GM19372 (cell line): ENCODE measurements around the gene PLCL1.
A peak's percentile ranks its signal among the peaks of the same experiment; 100 is the strongest.
"Not testable (repeated sequence)": the region's sequence is repeated elsewhere in the genome, so short reads cannot be mapped to it uniquely, and the experiment has no call there.

Experiments
- ATAC-seq: cut with Tn5 transposase; IDR thresholded peaks from one replicate; pipeline ENCODE4 v1.9.1; 2021; ENCODE audit warnings: mild to moderate bottlenecking, low read depth, moderate library complexity; ENCODE audit not compliant: unreplicated experiment

PLCL1 gene

DNA sequence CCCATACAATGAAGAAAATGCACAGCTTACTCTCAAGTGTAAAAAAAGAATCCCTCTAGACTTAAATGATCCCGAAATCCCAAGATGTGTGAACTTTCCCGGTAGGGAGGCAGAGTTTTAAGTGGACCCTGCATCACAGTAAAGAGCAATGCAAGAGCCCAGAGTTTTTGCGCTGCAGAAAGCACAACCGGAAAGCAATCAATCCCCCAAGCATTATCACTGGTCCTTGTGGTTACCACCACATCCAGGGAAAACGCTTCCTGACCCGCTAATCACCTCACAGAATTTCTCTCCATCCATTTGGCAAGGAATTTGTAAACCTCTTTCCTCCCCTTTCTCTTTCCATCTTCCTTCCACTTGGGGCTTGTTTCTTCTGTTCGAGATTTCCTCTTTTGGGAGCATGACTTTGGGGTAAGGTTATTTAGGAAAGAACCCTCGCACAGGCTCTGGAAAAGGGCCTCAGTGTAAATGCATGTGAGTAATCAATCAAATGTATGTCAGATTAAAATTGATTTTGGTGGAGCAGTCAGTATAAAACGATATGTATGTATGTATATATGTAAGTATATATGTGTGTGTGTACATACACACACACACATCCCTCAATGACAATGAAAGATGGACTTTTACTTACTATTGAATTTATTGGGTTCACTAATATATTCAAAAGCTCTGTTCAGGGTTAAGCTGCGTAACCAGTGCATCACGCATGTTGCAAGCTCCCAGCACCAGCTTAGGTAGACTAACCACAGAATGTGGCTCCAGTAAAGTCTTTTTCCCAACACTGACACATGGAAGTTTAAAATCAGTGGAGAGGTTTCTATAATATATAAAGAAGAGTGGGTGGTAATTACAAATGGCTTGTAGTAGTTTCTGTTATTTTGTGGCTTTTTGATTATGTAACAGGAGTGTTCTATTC, 1.6 kb downstream of the PLCL1 start:
- ATAC-seq: no peak

DNA sequence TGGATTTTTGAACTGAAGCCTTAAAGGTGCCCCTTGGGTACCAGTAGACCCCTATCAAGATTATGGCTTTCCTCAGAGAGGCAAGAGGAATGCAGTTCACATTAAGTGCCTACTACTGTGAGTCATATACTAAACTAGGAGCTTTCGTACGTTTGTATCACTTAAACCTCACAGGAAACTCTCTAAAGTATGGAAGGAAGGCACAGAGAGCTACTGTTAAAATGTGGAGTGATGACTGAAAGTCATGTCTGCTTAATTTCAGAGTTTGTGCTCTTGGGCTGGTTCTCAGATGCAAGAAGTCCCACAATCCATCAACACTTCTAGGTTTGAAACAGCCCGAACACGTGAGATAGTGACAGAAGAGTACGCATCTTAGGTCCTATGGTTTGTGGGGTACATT, 4.7 kb downstream of the PLCL1 start:
- no peak for ATAC-seq

DNA sequence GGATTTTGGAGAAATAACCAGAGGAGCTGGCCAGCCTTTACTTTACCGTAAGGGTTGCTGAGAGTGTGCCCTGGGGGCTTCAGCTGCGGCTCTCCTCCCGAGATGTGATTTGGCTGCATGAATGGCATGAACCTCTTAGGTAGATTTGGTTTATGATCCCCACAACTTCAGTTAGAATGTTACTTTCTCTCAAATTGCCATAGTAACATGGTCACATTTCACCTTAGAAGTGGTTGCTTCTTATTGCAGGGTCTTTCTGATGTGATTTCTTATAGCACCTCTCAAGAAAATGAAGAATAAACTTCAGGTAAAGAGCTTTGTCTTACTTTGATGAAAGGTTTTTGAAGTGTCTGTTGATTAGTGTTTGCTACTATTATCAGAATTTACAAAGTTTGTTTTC, 5.6 kb downstream of the PLCL1 start:
- no peak for ATAC-seq

DNA sequence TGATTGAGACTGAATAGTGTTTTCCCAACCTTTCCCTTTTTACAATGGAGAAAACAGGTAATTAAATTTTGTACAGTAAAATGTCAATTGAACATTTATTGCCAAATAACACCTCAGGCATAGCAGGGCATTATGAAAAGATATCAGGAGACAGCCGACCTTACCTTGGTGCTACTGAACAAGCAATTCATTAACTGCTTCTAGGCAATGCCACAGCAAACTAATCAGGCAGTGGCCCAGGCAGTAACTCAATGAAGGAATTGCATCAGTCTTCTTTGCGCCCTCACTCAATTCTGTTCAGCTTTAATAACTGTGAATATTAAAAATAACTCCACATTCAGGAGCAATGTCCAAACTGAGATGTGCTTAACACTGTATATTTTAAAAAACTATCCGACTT, 6.1 kb downstream of the PLCL1 start:
- no peak for ATAC-seq

DNA sequence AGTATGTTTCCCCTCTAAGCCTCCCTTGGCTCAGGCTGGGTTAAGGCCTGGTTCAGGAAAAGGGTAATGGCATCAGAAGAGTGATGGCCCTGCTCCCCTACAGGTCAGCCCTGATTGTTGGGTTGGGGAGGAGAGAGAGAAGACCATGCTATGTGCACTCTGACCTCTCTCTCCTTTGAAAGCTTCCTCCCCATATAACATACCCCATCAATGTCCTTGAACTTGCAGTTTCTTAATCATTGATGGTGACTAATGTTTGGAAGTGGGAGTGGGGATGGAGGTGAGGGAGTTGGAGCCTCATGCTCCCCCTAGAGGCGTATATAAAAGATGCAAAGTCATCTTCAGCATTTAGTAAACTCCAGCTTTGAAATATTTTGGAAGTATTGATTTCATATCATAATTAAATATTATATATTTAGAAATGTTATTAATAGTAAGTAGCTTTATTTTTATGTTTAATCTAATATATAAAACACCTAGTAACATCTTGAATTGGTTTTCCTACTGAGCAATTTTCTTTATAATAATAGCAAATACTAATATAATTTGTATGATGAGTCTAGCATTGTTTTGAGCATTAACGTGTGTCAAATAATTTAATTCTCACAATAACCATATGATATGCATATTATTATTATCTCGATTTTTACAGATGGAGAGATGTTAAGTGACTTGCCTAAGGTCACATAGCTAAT, 8.8 kb downstream of the PLCL1 start:
- ATAC-seq: no peak

DNA sequence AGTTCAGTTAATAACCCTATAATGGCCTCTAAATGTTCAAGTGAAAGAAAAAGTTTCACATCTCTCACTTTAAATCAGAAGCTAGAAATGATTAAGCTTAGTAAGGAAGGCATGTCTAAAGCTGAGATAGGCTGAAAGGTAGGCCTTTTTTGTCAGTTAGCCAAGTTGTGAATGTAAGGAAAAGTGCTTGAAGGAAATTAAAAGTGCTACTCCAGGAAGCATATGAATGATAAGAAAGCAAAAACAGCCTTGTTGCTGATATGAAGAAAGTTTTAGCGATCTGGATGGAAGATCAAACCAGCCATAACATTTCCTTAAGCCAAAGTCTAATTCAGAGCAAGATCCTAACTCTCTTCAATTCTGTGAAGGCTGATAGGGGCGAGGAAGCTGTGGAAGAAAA, 10.1 kb downstream of the PLCL1 start:
- ATAC-seq: no peak

DNA sequence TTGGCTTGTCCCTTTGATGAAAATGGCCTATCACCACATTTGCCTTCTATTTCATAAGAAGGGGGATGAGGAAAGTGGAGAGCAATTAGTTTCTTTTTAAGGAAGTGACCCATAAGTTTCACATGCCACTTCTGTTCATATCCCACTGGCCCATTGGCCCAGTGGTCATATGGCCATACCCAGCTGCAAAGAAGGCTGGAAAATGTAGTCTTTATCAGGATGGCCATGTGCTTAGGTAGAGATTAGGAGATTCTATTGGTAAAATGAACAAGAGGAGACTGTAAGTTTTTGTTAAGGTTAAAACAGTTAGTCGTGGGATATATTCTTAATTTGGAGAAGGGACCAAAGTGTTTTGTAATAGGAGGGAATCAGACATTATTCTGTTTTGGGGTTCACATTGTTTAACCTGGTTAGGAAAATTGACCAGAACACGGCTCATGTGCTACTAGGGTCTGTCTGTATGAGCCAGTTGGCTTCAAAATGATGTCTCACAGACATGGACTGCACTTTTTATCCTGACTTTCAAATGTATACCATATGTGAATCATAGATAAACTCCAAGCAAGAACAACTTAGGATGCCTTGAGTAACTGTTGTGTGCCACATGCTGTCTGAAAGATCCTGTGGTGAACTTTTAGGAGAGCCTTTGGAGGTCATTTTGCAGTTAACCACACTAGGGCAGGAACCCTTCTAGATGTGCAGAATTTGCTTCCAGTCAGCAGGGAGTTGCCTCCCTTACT, 17.3 kb downstream of the PLCL1 start:
- no peak for ATAC-seq

DNA sequence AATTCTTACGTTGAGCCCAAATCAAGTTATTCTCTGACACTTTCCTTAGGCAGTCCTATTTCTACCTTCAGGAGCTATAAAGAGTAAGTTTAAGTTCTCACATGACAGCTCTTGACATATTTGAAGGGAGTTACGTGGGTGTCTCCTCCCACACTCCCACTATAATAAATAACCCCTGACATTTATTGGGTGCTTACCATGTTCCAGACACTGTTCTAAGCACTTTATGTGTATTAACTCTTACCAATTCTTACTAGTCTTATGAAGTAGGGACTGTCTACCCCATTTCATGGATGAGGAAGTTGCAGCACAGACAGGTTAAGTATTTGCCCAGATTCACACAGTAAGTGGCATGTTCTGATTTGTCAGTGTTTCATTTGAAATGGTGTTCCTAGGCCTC, 17.9 kb downstream of the PLCL1 start:
- ATAC-seq: no peak

DNA sequence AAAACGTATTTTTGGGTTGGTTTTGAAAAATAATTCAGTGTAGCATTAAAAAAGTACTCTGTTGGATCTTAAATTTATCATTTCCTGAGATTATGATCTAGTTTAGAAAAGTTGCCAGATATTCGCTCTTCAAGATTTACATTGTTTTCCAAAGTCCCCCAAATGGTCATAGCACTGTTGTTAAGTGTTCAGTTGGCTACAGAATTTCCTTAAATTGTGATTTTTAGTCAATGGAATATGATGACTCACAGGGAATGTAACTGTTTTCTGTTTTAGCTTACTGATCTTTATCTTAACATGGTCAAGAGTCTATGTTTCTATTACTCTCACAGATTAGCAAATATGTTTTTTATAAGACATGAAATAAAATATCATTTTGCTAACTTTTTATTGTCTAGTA, 23.2 kb downstream of the PLCL1 start:
- ATAC-seq: no peak

DNA sequence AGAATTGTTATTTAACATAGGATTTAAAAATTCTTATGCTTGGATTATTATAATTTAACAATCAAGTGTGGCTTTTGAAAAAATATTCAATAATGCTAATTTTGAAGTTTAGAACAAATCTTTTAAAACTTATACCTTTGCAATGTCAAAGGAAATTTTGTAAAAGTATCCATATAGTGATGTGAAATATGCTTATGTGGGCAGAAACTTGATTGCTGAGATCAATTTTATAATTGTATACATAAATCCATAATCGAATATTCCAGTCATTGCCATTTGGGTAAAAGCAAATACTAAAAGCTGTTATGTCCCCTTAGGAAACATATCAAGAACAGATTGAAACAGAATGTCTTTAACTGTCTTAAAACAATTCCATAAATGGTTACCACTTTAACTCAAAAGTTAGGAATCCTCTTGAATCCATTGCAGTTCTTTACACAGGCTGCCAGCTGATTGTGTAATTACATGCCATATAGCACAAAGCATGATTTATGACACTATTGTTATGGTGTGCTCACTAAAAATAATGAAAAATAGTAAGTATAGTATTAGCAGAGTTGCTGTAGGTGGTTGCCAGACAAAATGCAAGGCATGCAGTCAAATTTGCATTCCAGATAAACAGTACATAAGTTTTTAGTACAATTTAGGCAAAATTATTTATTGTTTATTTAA, 24.2 kb downstream of the PLCL1 start:
- no peak for ATAC-seq

DNA sequence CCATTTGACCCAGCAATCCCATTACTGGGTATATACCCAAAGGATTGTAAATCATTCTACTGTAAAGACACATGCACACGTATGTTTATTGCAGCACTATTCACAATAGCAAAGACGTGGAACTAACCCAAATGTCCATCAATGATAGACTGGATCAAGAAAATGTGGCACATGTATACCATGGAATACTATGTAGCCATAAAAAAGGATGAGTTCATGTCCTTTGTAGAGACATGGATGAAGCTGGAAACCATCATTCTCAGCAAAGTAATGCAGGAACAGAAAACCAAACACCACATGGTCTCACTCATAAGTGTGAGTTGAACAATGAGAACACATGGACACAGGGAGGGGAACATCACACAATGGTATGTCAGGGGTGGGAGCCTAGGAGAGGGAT, 30.4 kb downstream of the PLCL1 start:
- ATAC-seq: not testable (repeated sequence)

DNA sequence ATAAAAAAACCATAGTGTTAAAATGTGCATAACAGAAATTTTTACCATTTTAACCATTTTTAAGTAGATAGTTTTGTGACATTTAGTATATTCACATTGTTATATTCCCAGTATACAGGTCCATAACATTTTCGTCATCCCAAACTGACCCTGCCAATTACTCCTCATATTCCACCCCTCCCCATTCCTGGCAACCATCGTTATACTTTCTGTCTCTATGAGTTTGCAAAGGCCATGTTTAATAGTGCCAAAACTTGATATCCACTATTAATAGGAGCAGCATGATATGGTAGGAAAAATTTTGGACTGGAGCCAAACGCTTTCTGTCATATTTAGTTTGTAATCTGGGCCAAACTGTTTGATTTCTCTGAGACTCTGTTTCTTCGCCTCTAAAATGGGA, 30.9 kb downstream of the PLCL1 start:
- no peak for ATAC-seq

DNA sequence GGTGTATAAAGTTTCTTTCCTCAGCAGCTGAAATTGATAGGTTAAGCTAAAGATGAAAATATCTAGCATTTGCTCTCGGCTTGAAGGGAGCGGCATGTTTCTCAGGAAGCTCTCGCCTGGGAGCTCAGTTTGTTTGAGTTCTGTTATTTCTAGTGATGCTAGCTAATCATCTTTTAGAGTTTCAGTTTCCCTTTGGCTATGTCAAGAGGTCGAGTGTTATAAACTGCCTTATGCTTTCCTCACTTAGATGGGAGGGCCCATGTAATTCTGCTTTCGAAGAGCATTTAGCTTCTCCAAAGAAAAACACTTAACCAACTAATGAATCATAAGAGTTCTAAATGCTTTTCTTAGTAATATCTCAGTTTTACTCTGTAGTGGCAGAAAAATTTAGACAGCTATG, 33.6 kb downstream of the PLCL1 start:
- ATAC-seq: peak; percentile 98

DNA sequence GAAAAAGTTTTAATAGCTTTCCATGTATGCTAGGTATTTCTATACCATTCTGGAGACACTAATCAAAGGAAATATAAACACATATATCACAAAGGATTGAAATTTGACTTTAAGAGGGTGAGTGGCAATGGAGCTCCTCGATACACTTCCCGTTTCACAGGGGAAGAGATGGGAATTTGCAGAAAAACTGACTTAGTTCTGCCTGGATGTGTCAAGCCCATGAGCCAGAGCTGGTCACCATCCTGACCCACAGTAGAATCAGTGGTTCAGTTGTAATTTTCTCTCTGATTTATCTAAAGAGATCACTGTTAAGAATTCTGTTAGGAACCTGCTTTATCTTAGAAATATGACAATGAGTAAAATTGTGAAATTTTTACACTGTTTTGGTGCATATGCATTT, 34.2 kb downstream of the PLCL1 start:
- no peak for ATAC-seq

DNA sequence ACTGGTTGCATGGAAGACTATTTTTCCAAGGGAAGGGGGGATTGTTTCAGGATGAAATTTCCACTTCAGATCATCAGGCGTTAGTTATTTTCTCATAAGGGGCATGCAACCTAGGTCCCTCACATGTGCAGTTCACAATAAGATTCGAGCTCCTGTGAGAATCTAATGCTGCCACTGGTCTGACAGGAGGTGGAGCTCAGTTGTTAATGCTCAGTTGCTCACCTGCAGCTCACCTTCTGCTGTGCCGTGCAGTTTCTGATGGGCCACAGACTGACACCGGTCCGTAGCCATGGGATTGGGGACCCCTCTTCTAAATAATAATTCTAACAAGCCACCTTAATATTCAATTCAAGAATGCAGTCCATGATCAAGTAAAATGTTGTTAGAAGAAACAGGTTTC, 34.9 kb downstream of the PLCL1 start:
- no peak for ATAC-seq

DNA sequence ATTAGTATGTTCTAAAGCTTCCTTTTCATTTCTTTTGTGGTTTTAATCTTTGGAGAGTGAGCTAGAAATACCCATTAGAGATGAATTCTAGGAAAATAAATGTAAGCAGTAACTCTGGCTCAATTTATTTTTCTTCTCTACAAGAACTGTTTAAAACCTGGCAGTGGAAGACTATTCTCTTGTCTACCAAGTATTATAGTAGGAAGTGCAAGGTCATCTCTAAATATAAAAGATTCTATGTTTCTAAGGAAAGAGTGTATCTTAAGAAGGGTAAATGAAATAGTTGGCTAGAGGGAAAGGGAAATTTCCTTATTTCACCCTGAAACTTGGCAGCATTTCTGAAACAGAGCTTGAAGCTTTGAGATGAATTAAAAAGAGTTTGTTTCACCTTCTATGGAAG, 35.5 kb downstream of the PLCL1 start:
- no peak for ATAC-seq

DNA sequence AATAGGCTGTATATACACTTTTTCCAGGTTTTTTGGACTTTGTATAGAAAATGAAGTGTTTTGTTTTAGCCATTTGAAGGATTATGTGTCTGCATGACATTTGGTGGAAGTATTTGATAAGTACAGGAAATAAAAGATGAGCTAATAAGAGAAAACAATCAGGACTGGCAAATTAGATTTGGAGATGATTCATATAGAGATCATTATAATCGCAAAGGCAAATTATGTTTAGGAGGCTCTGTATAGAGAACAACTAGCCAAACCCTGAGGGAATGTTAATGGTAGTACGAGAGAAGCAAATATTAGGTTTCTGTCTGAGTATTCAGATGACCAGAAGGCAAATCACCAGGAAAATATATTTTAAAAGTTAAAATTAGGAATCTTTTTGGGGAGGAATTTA, 41.7 kb downstream of the PLCL1 start:
- ATAC-seq: no peak

DNA sequence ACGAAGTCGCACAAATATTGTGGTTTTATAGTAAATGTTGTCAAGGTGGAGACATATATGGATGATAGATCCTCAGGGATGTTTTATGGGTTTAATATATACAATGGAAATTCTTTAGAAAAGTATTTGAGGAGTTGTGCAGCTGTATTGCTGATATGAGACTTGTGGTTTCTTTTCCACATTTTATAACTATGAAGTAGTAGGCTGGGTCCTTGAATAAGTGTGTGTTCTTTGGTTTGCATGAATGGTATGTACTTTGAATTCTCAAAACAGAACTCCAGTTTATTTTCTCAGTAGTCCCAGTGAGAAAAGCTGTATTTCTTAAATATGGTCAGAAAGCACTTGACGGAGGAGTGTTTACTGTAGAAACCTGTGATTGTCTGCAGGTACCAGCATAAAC, 42.4 kb downstream of the PLCL1 start:
- ATAC-seq: no peak

DNA sequence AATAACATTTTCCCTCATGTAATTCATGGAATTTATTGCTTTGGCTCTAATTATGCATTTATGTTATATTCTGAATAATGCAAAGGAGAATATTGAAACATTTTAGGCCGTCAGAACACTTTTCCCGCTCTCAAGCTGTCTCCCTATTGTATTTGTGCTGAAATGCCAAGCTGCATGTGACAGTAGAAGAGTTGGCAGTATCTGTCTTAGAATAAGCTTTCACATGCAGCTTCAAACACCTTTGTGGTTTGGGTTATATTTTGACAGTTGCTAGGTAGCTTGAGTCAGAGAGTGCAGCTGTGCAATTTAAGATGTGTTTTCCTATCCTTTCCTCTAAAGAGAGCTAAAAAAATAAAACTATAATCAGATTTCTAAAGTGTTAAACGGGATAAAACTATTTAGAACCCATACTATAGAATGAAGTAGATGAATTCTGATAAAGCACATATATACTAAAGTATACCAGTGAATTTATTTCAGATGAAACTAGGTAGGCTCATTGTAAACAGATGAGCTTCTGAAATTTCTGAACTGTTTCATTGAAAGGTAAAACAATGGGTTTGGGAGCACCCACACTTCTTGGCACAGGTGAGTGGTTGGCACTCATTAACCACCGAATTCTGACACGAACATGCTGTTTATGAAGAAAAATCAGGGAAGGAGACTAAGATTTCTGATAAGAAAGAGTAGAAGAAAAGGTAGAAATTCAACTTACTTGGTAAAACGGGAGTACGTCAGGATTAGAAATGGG, 43.4 kb downstream of the PLCL1 start:
- no peak for ATAC-seq

DNA sequence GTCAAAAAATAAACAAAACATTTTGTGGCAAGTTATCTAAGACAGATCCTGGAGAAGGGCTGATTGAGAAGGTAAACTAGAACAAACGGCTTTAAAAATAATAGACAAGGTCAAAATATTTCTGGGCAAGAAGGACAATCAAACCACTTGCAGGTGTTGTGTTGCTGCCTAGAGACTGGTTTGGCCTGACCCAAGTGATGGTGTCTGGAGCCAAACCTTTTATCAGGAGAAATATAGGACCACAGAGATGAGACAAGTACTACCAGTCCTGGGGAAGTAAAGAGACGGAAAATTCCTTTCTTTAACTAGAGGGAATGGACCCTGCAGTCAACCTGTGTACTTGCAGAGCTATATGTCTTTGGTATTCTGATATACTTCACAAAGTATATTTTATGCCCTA, 44.2 kb downstream of the PLCL1 start:
- no peak for ATAC-seq
